CD8-positive, alpha-beta memory T cell (primary cell): ENCODE measurements around the gene EXD2. TPM values are rescaled to one million over a fixed set of nuclear protein-coding genes. Genes with fewer than 3 reads are reported as not detected.

Experiments
- CTCF ChIA-PET: fragments of 350-600 bp; sonication (Branson Sonifier 250); formaldehyde crosslinking; loops from one replicate; lab custom pipeline; 2021; ENCODE audit warnings: antibody characterized with exemption; lab: Charles Lee
- POLR2A ChIA-PET: fragments of 350-600 bp; sonication (Branson Sonifier 250); formaldehyde crosslinking; loops from one replicate; lab custom pipeline; 2021; ENCODE audit warnings: antibody characterized with exemption; lab: Charles Lee
- DNase-seq, 5 donors: peaks; one replicate each; pipeline versions ENCODE4 v3.0.0 to v3.0.0-alpha.2; 2020 to 2022; ENCODE audit warnings: mixed read lengths in 1 of 5
- H3K27ac ChIP-seq: one replicate; pipeline ENCODE4 v1.7.0; 2013; ENCODE audit warnings: low read depth, mild to moderate bottlenecking, low read length, moderate library complexity
- H3K27me3 ChIP-seq: 2 replicates; pipeline ENCODE4 v1.7.0; 2013; ENCODE audit warnings: low read length, mild to moderate bottlenecking; ENCODE audit not compliant: insufficient read depth, poor library complexity, severe bottlenecking
- H3K36me3 ChIP-seq: 2 replicates; pipeline ENCODE4 v1.7.0; 2013; ENCODE audit warnings: mild to moderate bottlenecking, low read length, moderate library complexity; ENCODE audit not compliant: insufficient read depth
- H3K4me1 ChIP-seq: 2 replicates; pipeline ENCODE4 v1.7.0; 2013; ENCODE audit warnings: mild to moderate bottlenecking, low read length, moderate library complexity; ENCODE audit not compliant: insufficient read depth
- H3K4me3 ChIP-seq: 2 replicates; pipeline ENCODE4 v1.7.0; 2013; ENCODE audit warnings: mild to moderate bottlenecking, low read length
- H3K9me3 ChIP-seq: 2 replicates; pipeline ENCODE4 v1.7.0; 2013; ENCODE audit warnings: mild to moderate bottlenecking, low read length
- H3K27ac Mint-ChIP-seq, 8 donors: one replicate each; pipeline ENCODE4 v1.8.0; 2020 to 2021; ENCODE audit warnings: mixed read lengths in 8 of 8, mild to moderate bottlenecking in 6 of 8, inconsistent platforms in 3 of 8, moderate library complexity in 3 of 8
- H3K27me3 Mint-ChIP-seq, 2 donors: one replicate each; pipeline ENCODE4 v1.8.0; 2020 to 2021; ENCODE audit warnings: mixed read lengths in 2 of 2, mild to moderate bottlenecking in 1 of 2, moderate library complexity in 1 of 2
- H3K36me3 Mint-ChIP-seq, 3 donors: one replicate each; pipeline ENCODE4 v1.8.0; 2020 to 2021; ENCODE audit warnings: mixed read lengths in 3 of 3, inconsistent platforms in 1 of 3, mild to moderate bottlenecking in 1 of 3
- H3K4me1 Mint-ChIP-seq, 3 donors: one replicate each; pipeline ENCODE4 v1.8.0; 2020 to 2021; ENCODE audit warnings: mixed read lengths in 3 of 3, inconsistent platforms in 1 of 3, mild to moderate bottlenecking in 1 of 3
- H3K4me3 Mint-ChIP-seq, 7 donors: one replicate each; pipeline ENCODE4 v1.8.0; 2020 to 2021; ENCODE audit warnings: mixed read lengths in 7 of 7, mild to moderate bottlenecking in 6 of 7, moderate library complexity in 4 of 7, inconsistent platforms in 2 of 7
- H3K9me3 Mint-ChIP-seq, 5 donors: one replicate each; pipeline ENCODE4 v1.8.0; 2020 to 2022; ENCODE audit warnings: mixed read lengths in 5 of 5, mild to moderate bottlenecking in 3 of 5, moderate library complexity in 2 of 5, inconsistent platforms in 1 of 5
- polyA plus RNA-seq: library from polyadenylated mRNA; unstranded; fragments of 300-500 nt; fragmentation: Illumina TruSeq; gene quantifications from one replicate; pipeline ENCODE4 v1.2.3, GENCODE V29; 2021
- total RNA-seq, 2 experiments: library from RNA; stranded (reverse); gene quantifications; one replicate each; pipeline ENCODE4 v1.2.3, GENCODE V29; 2021

Gene EXD2
- total and polyA plus RNA-seq, 3 experiments from 2014 or later = 9.3 to 12.5 (median 11.6) TPM

GRCh38 chr14:69263364-69263763 is 72.1 kb downstream of the EXD2 start:
- H3K27ac Mint-ChIP-seq = no peak overlapping the region
- CTCF ChIA-PET = no interaction called here
- Histone ChIP-seq H3K9me3 (no peaks in the 10 kb centered on the region), H3K36me3 (no peaks in the 10 kb centered on the region), H3K4me3 (no peak overlapping the region), H3K4me1 (no peaks in the 10 kb centered on the region), H3K27ac (no peak overlapping the region), H3K27me3 (peaks cover 13% of the 10 kb centered on the region)
- DNase-seq = no peak
- POLR2A ChIA-PET = no interaction called here
- H3K9me3 Mint-ChIP-seq = no peaks in the 10 kb centered on the region
- H3K4me1 Mint-ChIP-seq = peaks cover 0 to 5% (median 1%) of the 10 kb centered on the region in 3 donors
- H3K27me3 Mint-ChIP-seq = peaks cover 35 to 56% of the 10 kb centered on the region in 2 donors
- H3K4me3 Mint-ChIP-seq = no peak overlapping the region
- H3K36me3 Mint-ChIP-seq = no peaks in the 10 kb centered on the region

- Mint-ChIP-seq H3K9me3 (no peaks in the 10 kb centered on the region), H3K36me3 (no peaks in the 10 kb centered on the region)
- CTCF ChIA-PET = no interaction called here
These were observed 72.5 kb downstream of the EXD2 start for GRCh38 chr14:69263771-69264170.

GRCh38 chr14:69266572-69267345 is 75.5 kb downstream of the EXD2 start:
- Histone ChIP-seq H3K9me3 (no peaks in the 10 kb centered on the region), H3K27me3 (peaks cover 7% of the 10 kb centered on the region), H3K27ac (no peak overlapping the region), H3K4me3 (no peak overlapping the region), H3K36me3 (no peaks in the 10 kb centered on the region), H3K4me1 (no peaks in the 10 kb centered on the region)
- CTCF ChIA-PET = no interaction called here
- no peak overlapping the region for H3K27ac Mint-ChIP-seq
- H3K9me3 Mint-ChIP-seq = no peaks in the 10 kb centered on the region
- H3K36me3 Mint-ChIP-seq = no peaks in the 10 kb centered on the region
- peaks cover 16 to 36% of the 10 kb centered on the region in 2 donors for H3K27me3 Mint-ChIP-seq
- H3K4me3 Mint-ChIP-seq = no peak overlapping the region
- no peak for DNase-seq
- POLR2A ChIA-PET = no interaction called here
- no peaks in the 10 kb centered on the region for H3K4me1 Mint-ChIP-seq

More at GRCh38 chr14:69263771-69264170, 72.5 kb downstream of the EXD2 start:
- Histone ChIP-seq H3K27me3 (peaks cover 13% of the 10 kb centered on the region), H3K9me3 (no peaks in the 10 kb centered on the region), H3K36me3 (no peaks in the 10 kb centered on the region), H3K4me1 (no peaks in the 10 kb centered on the region), H3K27ac (no peak overlapping the region), H3K4me3 (no peak overlapping the region)
- DNase-seq = no peak
- Mint-ChIP-seq H3K27me3 (peaks cover 32 to 52% of the 10 kb centered on the region in 2 donors), H3K4me1 (peaks cover 0 to 5% (median 1%) of the 10 kb centered on the region in 3 donors), H3K27ac (no peak overlapping the region), H3K4me3 (no peak overlapping the region)
- POLR2A ChIA-PET = no interaction called here

GRCh38 chr14:69267492-69267891 is 76.2 kb downstream of the EXD2 start:
- no peaks in the 10 kb centered on the region for H3K27me3 ChIP-seq
- H3K4me3 ChIP-seq = no peak overlapping the region
- no peaks in the 10 kb centered on the region for H3K9me3 ChIP-seq
- Mint-ChIP-seq H3K4me3 (no peak overlapping the region), H3K4me1 (no peaks in the 10 kb centered on the region), H3K36me3 (no peaks in the 10 kb centered on the region), H3K9me3 (no peaks in the 10 kb centered on the region), H3K27ac (no peak overlapping the region), H3K27me3 (peaks cover 10 to 29% of the 10 kb centered on the region in 2 donors)
- no peaks in the 10 kb centered on the region for H3K36me3 ChIP-seq
- no peak for DNase-seq
- CTCF ChIA-PET = no interaction called here
- POLR2A ChIA-PET = no interaction called here
- H3K27ac ChIP-seq = no peak overlapping the region
- H3K4me1 ChIP-seq = no peaks in the 10 kb centered on the region

- Histone ChIP-seq H3K9me3 (no peaks in the 10 kb centered on the region), H3K27ac (no peak overlapping the region), H3K4me3 (no peak overlapping the region), H3K4me1 (no peaks in the 10 kb centered on the region), H3K27me3 (no peaks in the 10 kb centered on the region), H3K36me3 (no peaks in the 10 kb centered on the region)
- Mint-ChIP-seq H3K4me1 (no peaks in the 10 kb centered on the region), H3K4me3 (no peak overlapping the region), H3K36me3 (no peaks in the 10 kb centered on the region), H3K27me3 (peaks cover 9 to 23% of the 10 kb centered on the region in 2 donors), H3K9me3 (no peaks in the 10 kb centered on the region), H3K27ac (no peak overlapping the region)
- CTCF ChIA-PET = no interaction called here
- POLR2A ChIA-PET = no interaction called here
- no peak for DNase-seq
These were observed 76.9 kb downstream of the EXD2 start for GRCh38 chr14:69268223-69268622.

- Histone ChIP-seq H3K27me3 (no peaks in the 10 kb centered on the region), H3K4me3 (no peak overlapping the region), H3K4me1 (no peaks in the 10 kb centered on the region), H3K36me3 (no peaks in the 10 kb centered on the region), H3K9me3 (no peaks in the 10 kb centered on the region), H3K27ac (no peak overlapping the region)
- DNase-seq = no peak
- H3K4me3 Mint-ChIP-seq = no peak overlapping the region
- ChIA-PET CTCF (no interaction called here), POLR2A (no interaction called here)
- H3K27ac Mint-ChIP-seq = no peak overlapping the region
- peaks cover 9 to 18% of the 10 kb centered on the region in 2 donors for H3K27me3 Mint-ChIP-seq
- H3K36me3 Mint-ChIP-seq = no peaks in the 10 kb centered on the region
- no peaks in the 10 kb centered on the region for H3K9me3 Mint-ChIP-seq
- H3K4me1 Mint-ChIP-seq = no peaks in the 10 kb centered on the region
These were observed 77.5 kb downstream of the EXD2 start for GRCh38 chr14:69268763-69269162.

GRCh38 chr14:69269381-69269780 is 78.1 kb downstream of the EXD2 start:
- no peak for DNase-seq
- H3K9me3 ChIP-seq = no peaks in the 10 kb centered on the region
- H3K36me3 ChIP-seq = no peaks in the 10 kb centered on the region
- ChIA-PET POLR2A (no interaction called here), CTCF (no interaction called here)
- H3K27me3 ChIP-seq = no peaks in the 10 kb centered on the region
- H3K4me1 ChIP-seq = no peaks in the 10 kb centered on the region
- H3K36me3 Mint-ChIP-seq = no peaks in the 10 kb centered on the region
- H3K27ac ChIP-seq = no peak overlapping the region
- H3K4me1 Mint-ChIP-seq = no peaks in the 10 kb centered on the region
- no peaks in the 10 kb centered on the region for H3K9me3 Mint-ChIP-seq
- peaks cover 9 to 12% of the 10 kb centered on the region in 2 donors for H3K27me3 Mint-ChIP-seq
- H3K4me3 ChIP-seq = no peak overlapping the region
- no peak overlapping the region for H3K27ac Mint-ChIP-seq
- H3K4me3 Mint-ChIP-seq = no peak overlapping the region

- H3K4me3 Mint-ChIP-seq = no peak overlapping the region
These were observed 78.8 kb downstream of the EXD2 start for GRCh38 chr14:69270097-69270496.

More at GRCh38 chr14:69270097-69270496, 78.8 kb downstream of the EXD2 start:
- H3K27ac Mint-ChIP-seq = no peak overlapping the region
- H3K27ac ChIP-seq = no peak overlapping the region
- no peaks in the 10 kb centered on the region for H3K36me3 Mint-ChIP-seq
- ChIA-PET POLR2A (no interaction called here), CTCF (no interaction called here)
- no peaks in the 10 kb centered on the region for H3K9me3 Mint-ChIP-seq
- H3K36me3 ChIP-seq = no peaks in the 10 kb centered on the region
- no peaks in the 10 kb centered on the region for H3K4me1 Mint-ChIP-seq
- no peaks in the 10 kb centered on the region for H3K9me3 ChIP-seq
- H3K4me1 ChIP-seq = no peaks in the 10 kb centered on the region
- no peaks in the 10 kb centered on the region for H3K27me3 ChIP-seq
- no peak for DNase-seq
- H3K4me3 ChIP-seq = no peak overlapping the region
- peaks cover 9 to 10% of the 10 kb centered on the region in 2 donors for H3K27me3 Mint-ChIP-seq
